Panc1 (cell line): ENCODE measurements around the gene SMPD4.

Source experiments
- TCF7L2 ChIP-seq: IDR thresholded peaks from 2 replicates; pipeline ENCODE4 v1.6.1; 2011; ENCODE audit warnings: mild to moderate bottlenecking, low read depth, low read length, inconsistent platforms
- TF ChIP-seq, protein P1 (sequence below): fragments of 450-650 bp; IDR thresholded peaks from 2 replicates; pipeline ENCODE4 v1.5.1; 2017; ENCODE audit warnings: mild to moderate bottlenecking

DNA sequence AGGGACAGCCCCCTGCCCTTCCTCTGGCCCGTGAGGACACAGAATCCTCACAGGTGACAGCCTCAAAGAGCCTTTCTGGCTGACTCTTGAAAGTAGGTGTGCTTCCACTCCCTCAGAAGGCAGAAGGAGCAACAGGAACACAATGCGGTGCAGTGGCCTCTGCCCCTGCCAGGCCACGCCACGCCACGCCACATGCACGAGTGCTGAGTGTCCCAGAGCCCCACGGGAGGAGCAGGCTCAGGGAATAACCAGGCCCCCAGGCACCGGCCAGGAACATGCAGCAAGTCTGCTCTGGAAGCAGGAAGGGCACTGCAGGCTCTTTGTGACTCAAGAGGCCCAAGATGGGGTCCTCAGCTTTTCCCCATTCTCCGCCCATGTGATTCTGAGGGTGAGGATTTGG is 18.4 kb downstream of the SMPD4 start:
- TF ChIP-seq, protein P1, sequence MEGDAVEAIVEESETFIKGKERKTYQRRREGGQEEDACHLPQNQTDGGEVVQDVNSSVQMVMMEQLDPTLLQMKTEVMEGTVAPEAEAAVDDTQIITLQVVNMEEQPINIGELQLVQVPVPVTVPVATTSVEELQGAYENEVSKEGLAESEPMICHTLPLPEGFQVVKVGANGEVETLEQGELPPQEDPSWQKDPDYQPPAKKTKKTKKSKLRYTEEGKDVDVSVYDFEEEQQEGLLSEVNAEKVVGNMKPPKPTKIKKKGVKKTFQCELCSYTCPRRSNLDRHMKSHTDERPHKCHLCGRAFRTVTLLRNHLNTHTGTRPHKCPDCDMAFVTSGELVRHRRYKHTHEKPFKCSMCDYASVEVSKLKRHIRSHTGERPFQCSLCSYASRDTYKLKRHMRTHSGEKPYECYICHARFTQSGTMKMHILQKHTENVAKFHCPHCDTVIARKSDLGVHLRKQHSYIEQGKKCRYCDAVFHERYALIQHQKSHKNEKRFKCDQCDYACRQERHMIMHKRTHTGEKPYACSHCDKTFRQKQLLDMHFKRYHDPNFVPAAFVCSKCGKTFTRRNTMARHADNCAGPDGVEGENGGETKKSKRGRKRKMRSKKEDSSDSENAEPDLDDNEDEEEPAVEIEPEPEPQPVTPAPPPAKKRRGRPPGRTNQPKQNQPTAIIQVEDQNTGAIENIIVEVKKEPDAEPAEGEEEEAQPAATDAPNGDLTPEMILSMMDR, result no peak
- no peak for TF ChIP-seq TCF7L2
